ENCODE results near the gene MDM1.

MDM1 gene

DNA sequence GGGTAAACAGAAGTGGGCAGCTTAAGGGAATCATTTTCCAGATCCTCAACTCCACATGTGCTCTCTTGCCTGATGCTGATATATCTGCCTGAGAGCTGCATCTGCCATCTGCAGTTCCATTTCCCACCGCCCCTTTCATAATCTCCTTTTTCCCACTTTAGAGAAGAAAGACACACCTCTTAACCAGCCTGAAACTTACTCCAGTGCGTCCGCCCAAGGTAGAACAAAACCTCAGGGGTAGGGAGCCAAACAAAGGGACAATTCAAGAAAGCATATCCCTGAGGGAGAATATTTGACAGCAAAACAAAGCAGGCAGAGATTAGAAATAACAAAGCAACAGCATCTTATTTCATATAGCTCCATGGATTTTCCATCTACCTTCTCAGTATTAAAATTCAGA, 4.3 kb downstream of the MDM1 start:
- H2AFZ ChIP-seq = no peak overlapping the region
- TF ChIP-seq, protein P1, sequence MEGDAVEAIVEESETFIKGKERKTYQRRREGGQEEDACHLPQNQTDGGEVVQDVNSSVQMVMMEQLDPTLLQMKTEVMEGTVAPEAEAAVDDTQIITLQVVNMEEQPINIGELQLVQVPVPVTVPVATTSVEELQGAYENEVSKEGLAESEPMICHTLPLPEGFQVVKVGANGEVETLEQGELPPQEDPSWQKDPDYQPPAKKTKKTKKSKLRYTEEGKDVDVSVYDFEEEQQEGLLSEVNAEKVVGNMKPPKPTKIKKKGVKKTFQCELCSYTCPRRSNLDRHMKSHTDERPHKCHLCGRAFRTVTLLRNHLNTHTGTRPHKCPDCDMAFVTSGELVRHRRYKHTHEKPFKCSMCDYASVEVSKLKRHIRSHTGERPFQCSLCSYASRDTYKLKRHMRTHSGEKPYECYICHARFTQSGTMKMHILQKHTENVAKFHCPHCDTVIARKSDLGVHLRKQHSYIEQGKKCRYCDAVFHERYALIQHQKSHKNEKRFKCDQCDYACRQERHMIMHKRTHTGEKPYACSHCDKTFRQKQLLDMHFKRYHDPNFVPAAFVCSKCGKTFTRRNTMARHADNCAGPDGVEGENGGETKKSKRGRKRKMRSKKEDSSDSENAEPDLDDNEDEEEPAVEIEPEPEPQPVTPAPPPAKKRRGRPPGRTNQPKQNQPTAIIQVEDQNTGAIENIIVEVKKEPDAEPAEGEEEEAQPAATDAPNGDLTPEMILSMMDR (IDR thresholded peaks at IDR 0.05) = no peak
- H3K4me1 ChIP-seq = peaks cover 4% of the 10 kb centered on the region
- H3K4me2 ChIP-seq (ENCODE audit: low read length) = no peak overlapping the region
- no peaks in the 10 kb centered on the region for H3K36me3 ChIP-seq (ENCODE audit: control insufficient read depth, insufficient read depth, low read length)
- no peak overlapping the region for H3K9ac ChIP-seq
- no peaks in the 10 kb centered on the region for H3K27me3 ChIP-seq (ENCODE audit: control insufficient read depth, insufficient read depth, low read length)
- no peaks in the 10 kb centered on the region for H3K79me2 ChIP-seq
- H3K27ac ChIP-seq = no peak overlapping the region
- no peak overlapping the region for H3K4me3 ChIP-seq (ENCODE audit: low read depth, low read length)
- H3K9me3 ChIP-seq (ENCODE audit: control insufficient read depth, low read length) = no peaks in the 10 kb centered on the region

DNA sequence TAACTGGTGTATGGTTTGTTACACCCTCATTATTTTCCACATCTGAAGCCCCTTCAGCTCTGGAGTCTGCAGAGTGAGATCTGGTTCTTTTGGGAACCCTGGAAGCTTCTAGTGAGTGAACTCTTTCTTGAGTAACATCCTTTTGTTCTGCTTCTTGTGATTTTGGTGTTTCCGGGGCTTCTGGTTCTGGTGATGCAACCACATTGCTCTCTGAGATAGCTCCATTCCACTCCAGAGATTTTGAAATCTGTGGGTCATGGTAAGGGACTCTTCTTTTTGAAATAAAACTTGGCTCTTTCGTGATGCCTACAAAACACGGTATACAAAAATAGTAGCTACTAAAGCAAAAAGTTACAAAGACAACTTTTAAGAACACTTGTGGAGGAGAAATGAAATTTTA, 5.4 kb downstream of the MDM1 start:
- H3K27ac ChIP-seq = no peak overlapping the region
- no peaks in the 10 kb centered on the region for H3K27me3 ChIP-seq (ENCODE audit: control insufficient read depth, insufficient read depth, low read length)
- H3K4me3 ChIP-seq (ENCODE audit: low read depth, low read length) = no peak overlapping the region
- H3K9ac ChIP-seq = no peak overlapping the region
- TF ChIP-seq, protein P1 (IDR thresholded peaks at IDR 0.05) = no peak
- H2AFZ ChIP-seq = no peak overlapping the region
- no peak overlapping the region for H3K4me2 ChIP-seq (ENCODE audit: low read length)
- peaks cover 4% of the 10 kb centered on the region for H3K4me1 ChIP-seq
- H3K9me3 ChIP-seq (ENCODE audit: control insufficient read depth, low read length) = no peaks in the 10 kb centered on the region
- no peaks in the 10 kb centered on the region for H3K79me2 ChIP-seq
- no peaks in the 10 kb centered on the region for H3K36me3 ChIP-seq (ENCODE audit: control insufficient read depth, insufficient read depth, low read length)

DNA sequence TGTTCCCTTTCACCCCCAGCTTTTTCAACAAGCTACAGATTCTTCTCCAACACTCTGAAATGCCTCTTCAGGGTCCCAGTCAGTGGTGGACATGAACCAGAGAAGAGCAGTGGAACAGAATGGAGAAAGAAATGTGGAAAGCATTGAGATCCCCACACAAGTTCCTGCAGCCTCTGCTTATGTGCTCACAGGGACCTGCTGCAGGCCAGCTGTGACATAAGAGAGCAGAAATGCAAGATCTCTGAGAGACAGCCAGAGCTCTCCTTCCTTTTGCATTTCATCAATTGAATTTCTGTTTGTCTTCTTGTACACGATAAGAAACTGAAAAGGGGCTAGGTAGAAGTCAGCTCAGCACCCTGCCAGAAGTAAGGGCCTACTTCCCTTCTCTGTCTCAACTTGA, 6.2 kb downstream of the MDM1 start:
- TF ChIP-seq, protein P1 (IDR thresholded peaks at IDR 0.05) = no peak
- no peak overlapping the region for H3K4me2 ChIP-seq (ENCODE audit: low read length)
- H3K9ac ChIP-seq = no peak overlapping the region
- H3K9me3 ChIP-seq (ENCODE audit: control insufficient read depth, low read length) = no peaks in the 10 kb centered on the region
- H3K4me1 ChIP-seq = no peaks in the 10 kb centered on the region
- H3K27ac ChIP-seq = no peak overlapping the region
- H3K4me3 ChIP-seq (ENCODE audit: low read depth, low read length) = no peak overlapping the region
- no peaks in the 10 kb centered on the region for H3K79me2 ChIP-seq
- H3K36me3 ChIP-seq (ENCODE audit: control insufficient read depth, insufficient read depth, low read length) = no peaks in the 10 kb centered on the region
- H2AFZ ChIP-seq = no peak overlapping the region
- no peaks in the 10 kb centered on the region for H3K27me3 ChIP-seq (ENCODE audit: control insufficient read depth, insufficient read depth, low read length)

DNA sequence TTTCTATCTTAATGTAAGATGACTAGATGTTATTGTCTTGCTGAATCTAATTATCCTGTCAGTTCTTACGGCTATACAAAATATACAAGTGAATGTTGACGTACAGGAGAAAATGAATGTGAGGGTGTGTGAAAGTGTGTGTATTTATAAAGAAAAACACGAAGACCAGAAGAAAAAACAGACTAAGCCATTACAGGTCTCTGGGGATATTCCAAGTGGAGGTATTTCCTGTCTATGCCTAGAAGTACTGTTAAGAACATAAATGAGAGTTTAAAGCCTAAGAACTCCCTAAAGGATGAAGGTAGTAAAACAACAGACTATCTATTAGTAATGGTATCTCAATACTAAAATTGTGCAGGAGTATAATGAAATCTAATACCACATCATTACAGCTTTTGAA, 7.6 kb downstream of the MDM1 start:
- Histone ChIP-seq H3K36me3 (ENCODE audit: control insufficient read depth, insufficient read depth, low read length) (no peaks in the 10 kb centered on the region), H3K27ac (no peak overlapping the region), H3K4me2 (ENCODE audit: low read length) (no peak overlapping the region), H2AFZ (no peak overlapping the region), H3K4me3 (ENCODE audit: low read depth, low read length) (no peak overlapping the region), H3K9ac (no peak overlapping the region), H3K4me1 (no peaks in the 10 kb centered on the region), H3K9me3 (ENCODE audit: control insufficient read depth, low read length) (no peaks in the 10 kb centered on the region), H3K27me3 (ENCODE audit: control insufficient read depth, insufficient read depth, low read length) (no peaks in the 10 kb centered on the region), H3K79me2 (no peaks in the 10 kb centered on the region)
- TF ChIP-seq, protein P1 (IDR thresholded peaks at IDR 0.05) = no peak

DNA sequence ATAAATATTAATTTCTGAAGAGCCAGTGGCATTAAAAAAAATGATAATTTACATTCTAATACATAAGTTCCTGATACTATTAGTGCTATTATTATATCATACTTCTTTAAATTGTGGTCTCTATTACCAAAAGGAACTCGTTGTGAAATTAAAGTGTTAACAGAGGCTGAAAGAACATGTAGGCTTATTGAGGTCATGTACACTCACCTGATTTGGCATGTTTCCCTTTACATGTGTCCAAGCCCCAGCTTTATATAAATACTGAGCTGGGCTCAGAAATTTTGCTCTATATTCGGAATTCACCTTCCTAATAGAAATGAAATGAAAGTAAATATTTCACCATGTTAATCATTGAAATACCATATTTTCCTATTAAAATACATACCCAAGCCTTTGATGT, 11.0 kb downstream of the MDM1 start:
- Histone ChIP-seq H3K9me3 (ENCODE audit: control insufficient read depth, low read length) (no peaks in the 10 kb centered on the region), H3K27ac (no peak overlapping the region), H3K36me3 (ENCODE audit: control insufficient read depth, insufficient read depth, low read length) (no peaks in the 10 kb centered on the region), H3K9ac (no peak overlapping the region), H2AFZ (no peak overlapping the region), H3K4me1 (no peaks in the 10 kb centered on the region), H3K79me2 (no peaks in the 10 kb centered on the region), H3K4me2 (ENCODE audit: low read length) (no peak overlapping the region), H3K27me3 (ENCODE audit: control insufficient read depth, insufficient read depth, low read length) (no peaks in the 10 kb centered on the region), H3K4me3 (ENCODE audit: low read depth, low read length) (no peak overlapping the region)
- TF ChIP-seq, protein P1 (IDR thresholded peaks at IDR 0.05) = no peak
